Epithelial cell of proximal tubule (primary cell): ENCODE measurements around the gene TRIM58. TPM values are rescaled to one million over a fixed set of nuclear protein-coding genes. Genes with fewer than 3 reads are reported as not detected.

Experiments
- DNase-seq: peaks from one replicate; pipeline ENCODE4 v3.0.0-alpha.2; 2011; ENCODE audit warnings: low read depth
- H3K4me3 ChIP-seq: 2 replicates; pipeline ENCODE4 v1.5.1; 2011; ENCODE audit warnings: low read depth, mild to moderate bottlenecking, low read length
- total RNA-seq: library from RNA; depleted of rRNA; stranded (reverse); fragments of >200 nt; gene quantifications from 2 replicates; pipeline ENCODE4 v1.2.3, GENCODE V29; 2015
- TF ChIP-seq, protein P1 (sequence below): conservative IDR thresholded peaks from 2 replicates; pipeline ENCODE4 v1.5.1; 2012; ENCODE audit warnings: low read depth, mild to moderate bottlenecking, low read length

TRIM58 gene, protein sequence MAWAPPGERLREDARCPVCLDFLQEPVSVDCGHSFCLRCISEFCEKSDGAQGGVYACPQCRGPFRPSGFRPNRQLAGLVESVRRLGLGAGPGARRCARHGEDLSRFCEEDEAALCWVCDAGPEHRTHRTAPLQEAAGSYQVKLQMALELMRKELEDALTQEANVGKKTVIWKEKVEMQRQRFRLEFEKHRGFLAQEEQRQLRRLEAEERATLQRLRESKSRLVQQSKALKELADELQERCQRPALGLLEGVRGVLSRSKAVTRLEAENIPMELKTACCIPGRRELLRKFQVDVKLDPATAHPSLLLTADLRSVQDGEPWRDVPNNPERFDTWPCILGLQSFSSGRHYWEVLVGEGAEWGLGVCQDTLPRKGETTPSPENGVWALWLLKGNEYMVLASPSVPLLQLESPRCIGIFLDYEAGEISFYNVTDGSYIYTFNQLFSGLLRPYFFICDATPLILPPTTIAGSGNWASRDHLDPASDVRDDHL
- 2.0 and 6.0 TPM in 2 replicates for total RNA-seq

DNA sequence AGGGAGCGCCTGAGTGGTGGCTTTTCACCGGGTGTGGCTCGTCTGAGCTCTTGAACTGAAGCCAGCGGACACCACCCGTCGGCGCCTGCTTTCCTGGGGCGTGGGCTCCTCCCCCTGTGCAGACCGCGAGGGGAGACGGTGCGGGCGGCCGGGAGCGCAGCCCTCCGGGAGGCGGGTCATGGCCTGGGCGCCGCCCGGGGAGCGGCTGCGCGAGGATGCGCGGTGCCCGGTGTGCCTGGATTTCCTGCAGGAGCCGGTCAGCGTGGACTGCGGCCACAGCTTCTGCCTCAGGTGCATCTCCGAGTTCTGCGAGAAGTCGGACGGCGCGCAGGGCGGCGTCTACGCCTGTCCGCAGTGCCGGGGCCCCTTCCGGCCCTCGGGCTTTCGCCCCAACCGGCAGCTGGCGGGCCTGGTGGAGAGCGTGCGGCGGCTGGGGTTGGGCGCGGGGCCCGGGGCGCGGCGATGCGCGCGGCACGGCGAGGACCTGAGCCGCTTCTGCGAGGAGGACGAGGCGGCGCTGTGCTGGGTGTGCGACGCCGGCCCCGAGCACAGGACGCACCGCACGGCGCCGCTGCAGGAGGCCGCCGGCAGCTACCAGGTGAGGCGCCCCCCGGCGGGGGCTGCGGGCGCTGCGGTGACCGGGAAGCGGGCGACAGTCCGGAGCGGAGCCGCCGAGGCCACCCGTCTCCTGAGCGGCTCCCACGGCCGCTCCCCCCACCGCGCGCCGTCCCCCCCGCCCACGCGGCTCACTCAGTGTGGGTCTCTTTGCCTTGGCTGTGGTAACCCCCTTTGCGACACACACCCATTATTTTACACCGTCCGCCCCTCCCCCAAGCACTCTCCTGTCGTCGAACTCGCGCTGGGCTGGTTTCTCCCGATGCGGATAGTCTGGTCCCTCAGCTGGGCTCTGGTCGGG lies at the start of gene TRIM58:
Gene TRIM58 (plus strand): TSS at position 119 of the 916 bp plus-strand sequence. CDS start 60 bp downstream, at position 179.
- TF ChIP-seq, protein P1, sequence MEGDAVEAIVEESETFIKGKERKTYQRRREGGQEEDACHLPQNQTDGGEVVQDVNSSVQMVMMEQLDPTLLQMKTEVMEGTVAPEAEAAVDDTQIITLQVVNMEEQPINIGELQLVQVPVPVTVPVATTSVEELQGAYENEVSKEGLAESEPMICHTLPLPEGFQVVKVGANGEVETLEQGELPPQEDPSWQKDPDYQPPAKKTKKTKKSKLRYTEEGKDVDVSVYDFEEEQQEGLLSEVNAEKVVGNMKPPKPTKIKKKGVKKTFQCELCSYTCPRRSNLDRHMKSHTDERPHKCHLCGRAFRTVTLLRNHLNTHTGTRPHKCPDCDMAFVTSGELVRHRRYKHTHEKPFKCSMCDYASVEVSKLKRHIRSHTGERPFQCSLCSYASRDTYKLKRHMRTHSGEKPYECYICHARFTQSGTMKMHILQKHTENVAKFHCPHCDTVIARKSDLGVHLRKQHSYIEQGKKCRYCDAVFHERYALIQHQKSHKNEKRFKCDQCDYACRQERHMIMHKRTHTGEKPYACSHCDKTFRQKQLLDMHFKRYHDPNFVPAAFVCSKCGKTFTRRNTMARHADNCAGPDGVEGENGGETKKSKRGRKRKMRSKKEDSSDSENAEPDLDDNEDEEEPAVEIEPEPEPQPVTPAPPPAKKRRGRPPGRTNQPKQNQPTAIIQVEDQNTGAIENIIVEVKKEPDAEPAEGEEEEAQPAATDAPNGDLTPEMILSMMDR: no peak
- no peak within 1 kb of the TSS for H3K4me3 ChIP-seq
- DNase-seq: no peak

DNA sequence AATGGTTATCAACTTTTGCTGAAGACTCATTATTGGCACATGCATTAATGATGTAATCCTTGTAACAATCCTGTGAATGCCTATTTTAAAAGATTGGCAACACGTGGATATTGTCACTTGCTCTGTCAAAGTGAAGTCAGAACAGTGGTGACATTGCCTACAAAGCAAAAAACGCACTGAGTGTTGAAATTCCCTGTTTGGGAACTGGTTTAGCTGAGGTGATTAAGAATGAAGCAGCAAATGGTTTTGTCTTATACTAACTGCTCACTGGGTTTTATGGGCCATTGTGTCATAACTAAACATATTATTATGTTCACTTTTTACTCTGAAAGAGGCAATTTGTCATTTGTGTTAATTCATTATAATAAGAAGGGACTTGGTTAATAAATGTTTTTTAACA lies 44.4 kb upstream of the TRIM58 start:
- H3K4me3 ChIP-seq: no peak overlapping the region
- DNase-seq: no peak
- TF ChIP-seq, protein P1: no peak

DNA sequence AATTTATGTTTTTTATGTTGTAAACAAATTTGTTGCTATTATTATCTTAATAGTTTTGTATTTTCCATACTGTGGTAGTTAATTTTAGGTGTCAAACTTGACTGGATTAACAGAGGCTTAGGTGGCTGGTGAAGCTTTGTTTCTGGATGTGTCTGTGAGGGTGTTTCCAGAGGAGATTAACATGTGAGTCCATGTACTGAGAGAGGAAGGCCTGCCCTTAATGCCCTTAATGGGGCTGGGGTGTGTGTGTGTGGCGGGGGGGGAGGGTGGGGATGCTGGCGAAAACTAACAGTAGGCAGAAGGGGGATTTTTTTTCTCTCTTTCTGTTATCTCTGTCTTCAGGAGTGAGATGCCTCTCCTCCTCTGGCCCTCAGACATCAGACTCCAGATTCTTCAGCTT lies 34.9 kb upstream of the TRIM58 start:
- DNase-seq: no peak
- TF ChIP-seq, protein P1: no peak
- H3K4me3 ChIP-seq: no peak overlapping the region

DNA sequence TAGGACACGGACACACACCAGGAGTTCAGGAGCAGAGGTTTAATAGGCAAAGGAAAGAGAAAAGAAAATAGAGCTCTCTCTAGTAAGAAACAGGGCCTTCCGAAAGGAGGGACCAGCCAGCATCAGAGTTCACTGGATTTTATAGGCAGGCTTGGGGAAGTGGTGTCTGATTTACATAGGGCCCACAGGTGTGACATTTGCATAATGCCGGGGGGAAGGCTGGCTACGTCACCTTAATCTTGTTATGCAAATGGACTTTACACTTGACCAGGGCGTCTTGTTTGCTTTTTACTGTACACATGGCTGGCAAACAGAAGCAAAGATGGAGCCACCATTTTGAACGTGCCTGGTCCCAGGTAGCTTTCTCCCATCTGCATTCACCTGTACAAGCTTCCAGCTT lies 33.0 kb upstream of the TRIM58 start, which contains the start of gene OR14A16:
Gene OR14A16 (minus strand): TSS at position 97 of the 400 bp plus-strand sequence. CDS start 8,390 bp downstream, outside the sequence.
- no peak for DNase-seq
- H3K4me3 ChIP-seq: no peak within 1 kb of the TSS
- TF ChIP-seq, protein P1: no peak

DNA sequence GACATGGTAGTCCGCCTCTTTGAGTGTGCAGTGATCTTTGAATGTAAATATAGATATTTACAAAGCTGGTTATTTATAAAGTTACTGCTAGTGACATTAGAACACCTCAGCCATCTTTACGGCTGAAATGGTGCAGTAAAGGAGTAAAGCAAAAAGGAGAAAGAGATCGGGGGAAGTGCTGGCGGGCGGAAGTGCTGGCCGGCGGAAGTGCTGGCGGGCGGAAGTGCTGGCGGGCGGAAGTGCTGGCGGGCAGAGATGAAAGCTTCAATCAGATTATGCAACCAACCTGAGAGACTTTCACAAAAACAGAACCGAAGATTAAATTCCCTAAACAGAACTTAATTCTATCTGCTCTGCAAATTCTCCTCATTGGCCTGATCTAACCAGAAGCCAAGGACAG lies 31.6 kb upstream of the TRIM58 start:
- no peak overlapping the region for H3K4me3 ChIP-seq
- TF ChIP-seq, protein P1: no peak
- no peak for DNase-seq

DNA sequence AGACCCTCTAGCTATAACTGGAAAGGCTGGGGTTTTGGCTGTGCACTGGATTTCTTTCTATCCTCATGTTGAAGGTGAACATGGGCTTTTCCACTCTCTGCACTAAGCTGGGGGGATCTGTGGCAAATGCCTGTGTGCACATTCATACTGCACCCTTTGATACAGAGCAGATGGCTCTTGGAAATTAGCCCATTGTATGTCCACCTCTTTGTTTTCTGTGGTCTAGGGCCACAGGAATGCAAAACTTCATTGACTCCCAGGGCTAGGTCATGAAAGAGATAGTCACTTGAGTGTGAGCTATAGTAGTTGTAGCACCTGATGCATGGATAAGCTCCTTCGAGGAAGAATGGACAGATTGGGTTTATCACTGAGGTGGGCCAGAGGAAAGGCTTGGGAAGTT lies 27.3 kb upstream of the TRIM58 start:
- TF ChIP-seq, protein P1: no peak
- no peak for DNase-seq
- no peak overlapping the region for H3K4me3 ChIP-seq
